Kidney glomerular epithelial cell (primary cell): ENCODE data around the gene DSG2.
A peak's percentile ranks its signal among the peaks of the same experiment; 100 is the strongest.
"Not testable (repeated sequence)": the region's sequence is repeated elsewhere in the genome, so short reads cannot be mapped to it uniquely, and the experiment has no call there.

ENCODE experiments used
- DNase-seq: peaks from one replicate; lab custom pipeline; 2025; lab: John Stamatoyannopoulos, UW

The DSG2 gene

GRCh38 chr18:31497836-31498573 lies at the start of gene DSG2:
DSG2 (plus strand) TSS chr18:31498177; CDS start chr18:31498252, 75 bp downstream.
- DNase-seq: peak; percentile 38

DNA sequence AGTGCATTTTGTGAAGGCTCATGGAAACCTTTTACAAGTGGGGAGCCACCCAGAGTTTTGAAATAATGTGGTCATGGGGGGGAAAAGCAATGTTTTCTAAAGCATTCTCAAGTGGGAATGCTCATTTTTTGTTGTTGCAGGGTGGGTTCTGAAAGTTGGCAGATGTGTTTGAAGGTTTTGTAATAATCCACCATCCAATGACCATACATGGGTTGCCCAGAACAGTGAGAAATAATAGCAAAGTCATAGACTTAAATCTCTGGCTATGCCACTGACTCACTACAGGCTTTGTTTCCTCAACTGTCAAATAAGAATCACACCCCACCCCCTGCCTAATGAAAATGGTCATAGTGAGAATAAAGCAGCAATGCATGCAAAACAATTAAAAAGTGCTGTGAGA lies 47.6 kb upstream of the DSG2 start:
- no peak for DNase-seq

GRCh38 chr18:31451625-31452024 lies 46.4 kb upstream of the DSG2 start:
- DNase-seq: no peak

- DNase-seq: peak; percentile 79
Observed at GRCh38 chr18:31454066-31454708, 43.8 kb upstream of the DSG2 start.

GRCh38 chr18:31469629-31470028 lies 28.3 kb upstream of the DSG2 start:
- DNase-seq: no peak

DNA sequence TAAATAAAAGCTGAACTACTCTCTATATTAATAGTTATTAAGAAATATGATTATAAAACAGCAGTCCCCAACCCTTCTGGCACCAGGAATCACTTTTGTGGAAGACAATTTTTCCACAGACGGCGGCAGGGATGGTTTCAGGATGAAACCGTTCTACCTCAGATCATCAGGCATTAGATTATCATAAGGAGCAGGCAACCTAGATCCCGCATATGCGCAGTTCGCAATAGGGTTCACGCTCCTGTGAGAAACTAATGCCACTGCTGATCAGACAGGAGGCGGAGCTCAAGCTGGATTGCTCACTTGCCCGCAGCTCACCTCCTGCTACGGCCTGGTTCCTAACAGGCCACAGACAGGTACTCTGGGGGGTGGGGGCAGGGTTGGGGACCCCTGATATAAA lies 19.3 kb upstream of the DSG2 start:
- no peak for DNase-seq

GRCh38 chr18:31482051-31482450 lies 15.9 kb upstream of the DSG2 start:
- no peak for DNase-seq

DNA sequence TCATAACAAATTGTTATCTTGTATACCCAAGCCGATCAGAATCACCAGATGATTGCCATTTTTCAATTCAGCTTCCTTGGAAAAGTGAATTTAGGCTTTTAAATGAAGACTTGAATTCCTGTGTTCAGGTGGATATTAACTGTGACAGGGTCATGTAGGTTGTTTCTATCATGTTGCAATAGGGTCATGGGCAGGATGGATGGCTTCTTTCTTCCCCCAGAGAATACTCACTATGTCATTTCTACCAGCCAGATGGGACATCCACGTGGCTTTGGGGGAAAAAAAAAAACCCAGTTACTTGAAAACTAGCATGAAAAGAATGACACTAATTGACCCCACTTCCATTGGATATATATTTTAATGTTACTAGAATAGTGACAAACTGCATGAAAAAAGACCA lies 14.6 kb upstream of the DSG2 start:
- DNase-seq: no peak

DNA sequence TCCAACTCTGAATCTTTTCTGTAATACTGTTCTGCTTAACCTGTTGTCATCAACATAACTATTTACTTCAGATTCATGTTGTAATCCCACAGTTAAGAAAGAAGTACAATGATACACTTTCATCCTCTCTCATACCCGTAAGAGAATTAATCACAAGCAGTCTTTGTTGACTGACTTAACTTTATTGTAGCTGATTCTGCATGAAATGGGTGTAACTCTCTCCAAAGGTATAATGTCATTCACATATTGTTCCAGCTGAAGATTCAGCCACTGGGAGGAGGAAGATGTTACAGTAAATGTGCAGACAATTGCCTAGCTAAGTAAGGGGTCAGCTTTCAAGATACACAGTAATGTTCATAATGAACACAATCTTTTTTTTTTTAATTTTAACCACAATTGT lies 13.5 kb upstream of the DSG2 start:
- DNase-seq: no peak

DNA sequence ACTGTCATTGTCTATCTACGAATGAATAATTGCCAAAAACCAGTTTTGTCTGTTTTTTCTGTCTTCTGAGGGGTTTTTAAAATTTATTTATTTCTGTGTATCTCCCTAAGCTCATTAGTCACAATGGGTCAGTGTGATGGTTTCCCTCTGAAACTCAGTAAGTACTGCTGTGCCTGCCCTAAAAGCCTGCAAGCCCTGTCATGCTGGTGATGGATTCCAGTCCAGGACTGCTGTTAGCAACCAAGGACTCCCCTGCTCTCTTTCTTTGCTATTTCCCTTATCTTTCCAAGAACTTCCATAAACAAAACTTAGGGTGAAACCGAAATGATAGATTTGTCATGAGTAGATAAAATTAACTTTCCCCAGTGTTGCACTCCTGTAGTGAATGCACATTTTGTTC lies 11.8 kb upstream of the DSG2 start:
- DNase-seq: no peak

GRCh38 chr18:31487246-31488015 lies 10.5 kb upstream of the DSG2 start:
- DNase-seq: peak; percentile 66

- DNase-seq: no peak
Observed at GRCh38 chr18:31489311-31489710, 8.7 kb upstream of the DSG2 start.

DNA sequence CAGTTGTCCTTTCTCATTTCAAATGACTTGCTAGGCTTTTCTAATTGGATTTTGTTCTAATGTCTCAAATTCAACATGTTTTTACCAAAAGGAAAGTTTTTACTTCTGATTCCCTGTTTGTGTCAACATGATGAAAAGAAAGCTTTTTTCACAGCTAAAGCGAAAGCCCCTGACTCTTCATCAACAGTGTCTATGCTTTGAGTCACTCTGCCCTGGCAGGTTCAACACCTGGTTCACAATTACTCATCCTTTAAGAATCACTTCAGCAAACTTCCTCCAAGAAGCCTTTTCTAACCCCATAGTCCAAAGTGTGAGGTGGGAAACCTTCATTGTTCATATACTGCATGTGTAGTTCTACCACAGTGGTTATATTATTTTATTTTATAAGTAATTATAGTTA lies 7.6 kb upstream of the DSG2 start:
- peak; percentile 57 for DNase-seq

- DNase-seq: peak; percentile 12
Observed at GRCh38 chr18:31490833-31491232, 7.1 kb upstream of the DSG2 start.

GRCh38 chr18:31491586-31491985 lies 6.4 kb upstream of the DSG2 start:
- DNase-seq: no peak

GRCh38 chr18:31492671-31493070 lies 5.3 kb upstream of the DSG2 start:
- DNase-seq: no peak

DNA sequence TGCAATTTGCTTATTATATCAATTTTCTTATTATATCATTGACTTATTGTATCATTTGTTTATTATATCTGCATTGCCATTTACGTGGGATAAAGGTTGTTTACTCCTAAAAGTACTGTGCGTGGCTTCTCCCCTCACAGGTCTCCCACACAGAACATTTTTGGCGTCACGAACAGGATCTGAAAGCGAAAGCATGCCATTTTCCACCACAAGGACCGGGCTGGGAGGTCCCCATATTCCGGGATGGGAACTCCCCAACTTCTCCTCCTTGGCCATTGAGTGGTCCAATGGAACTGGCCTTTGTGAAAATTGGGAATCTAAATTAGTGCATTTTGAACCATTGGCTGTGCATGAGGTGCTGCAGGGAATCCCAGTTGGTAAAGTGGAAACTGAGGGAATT lies 4.8 kb upstream of the DSG2 start:
- DNase-seq: no peak

DNA sequence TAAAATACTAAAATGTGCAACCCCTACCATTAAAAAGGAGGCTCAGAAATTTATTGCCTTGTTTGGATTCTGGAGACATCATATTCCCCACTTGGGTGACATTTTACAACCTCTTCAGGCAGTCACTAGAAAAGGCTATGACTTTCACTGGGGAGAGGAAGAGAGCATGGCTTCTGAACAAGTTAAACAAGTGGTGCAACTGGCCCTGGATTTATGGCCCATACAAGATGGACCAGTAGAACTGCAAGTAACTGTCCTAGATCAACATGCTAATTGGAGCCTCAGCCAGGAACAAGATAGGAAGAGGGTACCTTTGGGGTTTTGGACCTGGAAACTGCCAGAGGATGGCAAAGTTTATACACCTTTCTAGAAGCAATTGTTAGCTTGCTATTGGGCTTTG lies 4.0 kb upstream of the DSG2 start:
- no peak for DNase-seq

DNA sequence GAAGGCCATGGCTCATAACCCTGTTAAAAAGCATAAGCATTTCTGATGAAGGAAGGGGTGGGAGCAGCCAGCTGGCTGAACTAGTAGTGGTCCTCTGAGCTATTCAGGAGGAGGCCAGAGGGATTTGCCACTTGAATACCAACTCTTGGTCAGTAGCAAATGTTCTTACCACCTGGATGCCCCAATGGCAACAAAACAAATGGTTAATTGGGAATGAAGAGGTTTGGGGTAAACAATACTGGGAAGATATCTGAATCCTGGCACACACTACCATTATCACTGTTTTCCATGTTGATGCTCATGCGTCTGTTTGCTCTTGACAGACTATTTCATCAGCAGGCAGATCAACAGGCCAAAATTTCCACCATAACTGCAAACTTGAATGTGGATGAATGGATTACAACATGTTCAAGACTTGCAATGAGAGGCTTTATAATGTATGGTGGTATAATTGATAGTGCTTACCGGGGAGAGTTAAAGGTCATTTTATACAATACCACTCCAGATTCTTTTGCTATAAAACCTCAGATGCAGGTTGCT lies 3.2 kb upstream of the DSG2 start:
- not testable (repeated sequence) for DNase-seq

GRCh38 chr18:31497404-31497835 lies 557 bp upstream of the DSG2 start:
- no peak for DNase-seq

DNA sequence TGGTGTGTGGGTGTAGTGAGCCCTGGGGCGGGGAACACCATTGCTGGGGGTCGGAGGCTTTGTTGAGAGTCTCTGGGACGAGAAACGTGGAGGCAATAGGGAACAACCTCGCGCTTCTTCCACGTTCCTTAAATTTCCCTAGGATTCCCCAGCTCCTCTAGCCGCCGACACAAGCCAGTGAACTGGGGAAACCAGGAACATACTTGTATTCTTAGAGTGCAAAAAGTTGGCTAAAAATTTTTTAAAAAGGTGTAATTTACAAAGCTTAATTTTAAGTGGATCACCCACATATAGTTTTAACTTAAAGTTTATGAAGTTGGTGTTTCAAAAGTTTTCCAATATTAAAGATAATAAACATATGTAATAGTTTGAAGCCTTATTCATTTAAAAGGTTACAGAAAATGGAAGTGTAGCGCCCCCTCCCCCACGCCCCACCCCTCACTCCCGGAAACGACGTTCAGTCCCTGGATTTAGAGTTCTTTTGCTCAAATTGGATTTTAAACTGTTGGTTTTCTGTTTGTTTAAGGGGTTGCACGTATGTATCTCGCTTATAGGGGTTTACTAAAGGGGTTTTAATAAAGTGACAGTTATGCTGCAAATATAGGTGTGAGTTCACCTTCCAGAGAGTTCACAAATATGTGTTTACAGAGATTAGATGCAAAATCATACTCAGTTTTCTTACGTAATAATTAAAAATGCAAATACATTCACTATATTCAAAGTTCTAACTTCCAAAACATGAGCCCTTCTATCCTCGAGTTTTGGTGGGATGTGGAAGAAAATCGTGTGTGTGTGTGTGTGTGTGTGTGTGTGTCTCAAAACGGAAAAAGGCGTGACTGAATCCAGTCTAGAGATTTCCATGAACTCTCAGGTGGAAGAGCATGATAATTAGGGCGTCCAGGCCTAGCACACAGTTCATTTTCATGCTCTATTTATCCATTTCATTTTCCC lies 872 bp downstream of the DSG2 start:
- DNase-seq: peak; percentile 52
